Measurements from ENCODE around the gene TAS2R38.

GRCh38 chr7:141949451-141949850 lies 24.1 kb downstream of the TAS2R38 start:
- TF ChIP-seq EZH2 (IDR thresholded peaks at IDR 0.05; ENCODE audit: low read depth, unreplicated experiment) (no peak), EZH2phosphoT487 (IDR thresholded peaks at IDR 0.05; ENCODE audit: unreplicated experiment) (no peak), CTCF (conservative IDR thresholded peaks at IDR 0.05; ENCODE audit: low read depth in 2 of 2) (no peak), REST (IDR thresholded peaks at IDR 0.05; ENCODE audit: unreplicated experiment) (no peak), POLR2AphosphoS5 (IDR thresholded peaks at IDR 0.05; ENCODE audit: low read depth) (no peak), ETS1 (IDR thresholded peaks at IDR 0.05) (no peak), ZNF331 (CRISPR knock-in tag; IDR thresholded peaks at IDR 0.05; ENCODE audit: low read depth) (no peak), CREB1 (CRISPR knock-in tag; IDR thresholded peaks at IDR 0.05; ENCODE audit: low read depth) (no peak), JUNB (IDR thresholded peaks at IDR 0.05; ENCODE audit: unreplicated experiment) (no peak), ZNF114 (CRISPR knock-in tag; IDR thresholded peaks at IDR 0.05) (no peak), NANOG (IDR thresholded peaks at IDR 0.05; ENCODE audit: borderline replicate concordance) (no peak)
- TF ChIP-seq, protein P1, sequence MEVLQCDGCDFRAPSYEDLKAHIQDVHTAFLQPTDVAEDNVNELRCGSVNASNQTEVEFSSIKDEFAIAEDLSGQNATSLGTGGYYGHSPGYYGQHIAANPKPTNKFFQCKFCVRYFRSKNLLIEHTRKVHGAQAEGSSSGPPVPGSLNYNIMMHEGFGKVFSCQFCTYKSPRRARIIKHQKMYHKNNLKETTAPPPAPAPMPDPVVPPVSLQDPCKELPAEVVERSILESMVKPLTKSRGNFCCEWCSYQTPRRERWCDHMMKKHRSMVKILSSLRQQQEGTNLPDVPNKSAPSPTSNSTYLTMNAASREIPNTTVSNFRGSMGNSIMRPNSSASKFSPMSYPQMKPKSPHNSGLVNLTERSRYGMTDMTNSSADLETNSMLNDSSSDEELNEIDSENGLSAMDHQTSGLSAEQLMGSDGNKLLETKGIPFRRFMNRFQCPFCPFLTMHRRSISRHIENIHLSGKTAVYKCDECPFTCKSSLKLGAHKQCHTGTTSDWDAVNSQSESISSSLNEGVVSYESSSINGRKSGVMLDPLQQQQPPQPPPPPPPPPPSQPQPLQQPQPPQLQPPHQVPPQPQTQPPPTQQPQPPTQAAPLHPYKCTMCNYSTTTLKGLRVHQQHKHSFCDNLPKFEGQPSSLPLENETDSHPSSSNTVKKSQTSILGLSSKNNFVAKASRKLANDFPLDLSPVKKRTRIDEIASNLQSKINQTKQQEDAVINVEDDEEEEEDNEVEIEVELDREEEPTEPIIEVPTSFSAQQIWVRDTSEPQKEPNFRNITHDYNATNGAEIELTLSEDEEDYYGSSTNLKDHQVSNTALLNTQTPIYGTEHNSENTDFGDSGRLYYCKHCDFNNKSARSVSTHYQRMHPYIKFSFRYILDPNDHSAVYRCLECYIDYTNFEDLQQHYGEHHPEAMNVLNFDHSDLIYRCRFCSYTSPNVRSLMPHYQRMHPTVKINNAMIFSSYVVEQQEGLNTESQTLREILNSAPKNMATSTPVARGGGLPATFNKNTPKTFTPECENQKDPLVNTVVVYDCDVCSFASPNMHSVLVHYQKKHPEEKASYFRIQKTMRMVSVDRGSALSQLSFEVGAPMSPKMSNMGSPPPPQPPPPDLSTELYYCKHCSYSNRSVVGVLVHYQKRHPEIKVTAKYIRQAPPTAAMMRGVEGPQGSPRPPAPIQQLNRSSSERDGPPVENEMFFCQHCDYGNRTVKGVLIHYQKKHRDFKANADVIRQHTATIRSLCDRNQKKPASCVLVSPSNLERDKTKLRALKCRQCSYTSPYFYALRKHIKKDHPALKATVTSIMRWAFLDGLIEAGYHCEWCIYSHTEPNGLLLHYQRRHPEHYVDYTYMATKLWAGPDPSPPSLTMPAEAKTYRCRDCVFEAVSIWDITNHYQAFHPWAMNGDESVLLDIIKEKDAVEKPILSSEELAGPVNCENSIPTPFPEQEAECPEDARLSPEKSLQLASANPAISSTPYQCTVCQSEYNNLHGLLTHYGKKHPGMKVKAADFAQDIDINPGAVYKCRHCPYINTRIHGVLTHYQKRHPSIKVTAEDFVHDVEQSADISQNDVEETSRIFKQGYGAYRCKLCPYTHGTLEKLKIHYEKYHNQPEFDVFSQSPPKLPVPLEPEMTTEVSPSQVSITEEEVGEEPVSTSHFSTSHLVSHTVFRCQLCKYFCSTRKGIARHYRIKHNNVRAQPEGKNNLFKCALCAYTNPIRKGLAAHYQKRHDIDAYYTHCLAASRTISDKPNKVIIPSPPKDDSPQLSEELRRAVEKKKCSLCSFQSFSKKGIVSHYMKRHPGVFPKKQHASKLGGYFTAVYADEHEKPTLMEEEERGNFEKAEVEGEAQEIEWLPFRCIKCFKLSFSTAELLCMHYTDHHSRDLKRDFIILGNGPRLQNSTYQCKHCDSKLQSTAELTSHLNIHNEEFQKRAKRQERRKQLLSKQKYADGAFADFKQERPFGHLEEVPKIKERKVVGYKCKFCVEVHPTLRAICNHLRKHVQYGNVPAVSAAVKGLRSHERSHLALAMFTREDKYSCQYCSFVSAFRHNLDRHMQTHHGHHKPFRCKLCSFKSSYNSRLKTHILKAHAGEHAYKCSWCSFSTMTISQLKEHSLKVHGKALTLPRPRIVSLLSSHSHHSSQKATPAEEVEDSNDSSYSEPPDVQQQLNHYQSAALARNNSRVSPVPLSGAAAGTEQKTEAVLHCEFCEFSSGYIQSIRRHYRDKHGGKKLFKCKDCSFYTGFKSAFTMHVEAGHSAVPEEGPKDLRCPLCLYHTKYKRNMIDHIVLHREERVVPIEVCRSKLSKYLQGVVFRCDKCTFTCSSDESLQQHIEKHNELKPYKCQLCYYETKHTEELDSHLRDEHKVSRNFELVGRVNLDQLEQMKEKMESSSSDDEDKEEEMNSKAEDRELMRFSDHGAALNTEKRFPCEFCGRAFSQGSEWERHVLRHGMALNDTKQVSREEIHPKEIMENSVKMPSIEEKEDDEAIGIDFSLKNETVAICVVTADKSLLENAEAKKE (CRISPR knock-in tag; IDR thresholded peaks at IDR 0.05): no peak
